ENCODE measurements around the gene AATK.

The AATK gene

DNA sequence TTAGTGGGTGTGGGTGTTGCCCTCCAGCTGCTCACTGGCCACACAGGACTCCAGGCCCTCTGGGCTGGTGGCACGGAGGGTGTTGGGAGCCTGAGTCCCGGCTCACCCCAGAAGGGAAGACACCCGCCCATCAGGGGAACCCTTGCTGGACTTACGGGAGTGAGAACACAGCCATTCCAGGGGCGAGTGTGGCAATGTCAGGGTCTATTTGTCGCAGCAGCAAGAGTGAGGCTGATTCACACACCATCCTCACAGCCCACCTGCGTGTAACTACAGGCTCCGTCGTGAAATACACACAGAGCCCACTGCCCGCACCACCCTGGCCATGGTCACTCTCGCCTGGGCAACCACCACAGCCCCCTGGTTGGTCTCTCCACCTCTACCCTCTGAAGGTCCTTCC, 17.8 kb upstream of the AATK start:
- DNase-seq (ENCODE audit: extremely low spot score, insufficient read length, low read depth): no peak
- FAIRE-seq: no peak

DNA sequence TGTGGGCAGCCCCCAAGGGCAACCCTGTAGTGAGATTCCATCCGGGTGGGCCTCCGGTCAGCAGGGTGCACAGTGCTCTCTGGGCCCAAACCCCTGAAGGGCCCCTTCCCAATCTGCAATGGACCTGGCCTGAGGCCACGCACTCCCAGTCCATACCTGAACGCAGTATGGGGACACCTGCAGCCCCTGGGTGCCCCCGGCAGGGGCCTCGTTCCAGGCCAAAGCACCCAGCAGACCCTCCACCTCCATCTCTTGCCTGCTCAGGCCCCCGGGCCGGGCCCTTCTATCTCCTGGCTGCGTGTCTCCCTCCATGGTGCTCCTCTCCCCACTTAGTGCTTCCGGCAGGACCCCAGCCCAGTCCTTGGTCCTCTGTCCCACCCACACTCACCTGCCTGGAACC, 17.3 kb upstream of the AATK start:
- DNase-seq (ENCODE audit: extremely low spot score, insufficient read length, low read depth): no peak
- no peak for FAIRE-seq

DNA sequence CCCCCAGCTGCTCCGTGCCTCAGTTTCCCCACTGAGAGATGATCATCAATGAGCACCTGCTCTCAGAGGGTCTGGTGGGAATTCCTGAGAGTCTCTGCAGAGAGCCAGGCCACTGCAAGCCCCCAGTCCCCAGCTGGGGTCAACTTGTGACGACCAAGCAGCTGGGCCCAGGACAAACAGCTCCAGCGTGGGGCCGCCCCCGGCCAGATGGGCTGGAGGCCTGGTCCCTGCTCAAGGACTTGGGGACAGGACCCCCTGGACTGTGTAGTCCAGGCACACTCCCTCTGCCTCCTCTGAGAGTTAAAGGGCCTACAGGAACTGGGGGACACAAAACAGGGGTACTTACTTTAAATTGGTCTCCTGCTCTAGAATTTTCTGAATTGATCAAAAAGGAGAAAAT, 16.6 kb upstream of the AATK start:
- no peak for FAIRE-seq
- DNase-seq (ENCODE audit: extremely low spot score, insufficient read length, low read depth): no peak

DNA sequence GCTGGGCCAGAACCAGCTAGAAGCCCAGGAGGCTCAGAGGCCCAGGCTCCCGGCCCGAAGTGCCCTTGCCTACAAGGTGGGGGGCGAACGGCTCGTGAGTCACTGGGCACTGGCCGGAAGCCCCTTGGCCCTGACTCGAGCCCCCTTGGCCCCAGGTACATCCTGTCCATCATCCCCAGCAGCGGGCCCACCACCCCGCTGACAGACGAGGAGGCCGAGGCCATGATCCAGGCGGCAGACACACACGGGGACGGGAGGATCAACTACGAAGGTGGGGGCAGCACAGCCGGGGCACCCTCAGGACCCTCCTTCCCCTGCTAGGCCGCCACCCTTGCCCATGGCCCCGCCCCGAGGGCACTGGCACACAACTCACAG, 15.8 kb upstream of the AATK start:
- DNase-seq (ENCODE audit: extremely low spot score, insufficient read length, low read depth): no peak
- no peak for FAIRE-seq

DNA sequence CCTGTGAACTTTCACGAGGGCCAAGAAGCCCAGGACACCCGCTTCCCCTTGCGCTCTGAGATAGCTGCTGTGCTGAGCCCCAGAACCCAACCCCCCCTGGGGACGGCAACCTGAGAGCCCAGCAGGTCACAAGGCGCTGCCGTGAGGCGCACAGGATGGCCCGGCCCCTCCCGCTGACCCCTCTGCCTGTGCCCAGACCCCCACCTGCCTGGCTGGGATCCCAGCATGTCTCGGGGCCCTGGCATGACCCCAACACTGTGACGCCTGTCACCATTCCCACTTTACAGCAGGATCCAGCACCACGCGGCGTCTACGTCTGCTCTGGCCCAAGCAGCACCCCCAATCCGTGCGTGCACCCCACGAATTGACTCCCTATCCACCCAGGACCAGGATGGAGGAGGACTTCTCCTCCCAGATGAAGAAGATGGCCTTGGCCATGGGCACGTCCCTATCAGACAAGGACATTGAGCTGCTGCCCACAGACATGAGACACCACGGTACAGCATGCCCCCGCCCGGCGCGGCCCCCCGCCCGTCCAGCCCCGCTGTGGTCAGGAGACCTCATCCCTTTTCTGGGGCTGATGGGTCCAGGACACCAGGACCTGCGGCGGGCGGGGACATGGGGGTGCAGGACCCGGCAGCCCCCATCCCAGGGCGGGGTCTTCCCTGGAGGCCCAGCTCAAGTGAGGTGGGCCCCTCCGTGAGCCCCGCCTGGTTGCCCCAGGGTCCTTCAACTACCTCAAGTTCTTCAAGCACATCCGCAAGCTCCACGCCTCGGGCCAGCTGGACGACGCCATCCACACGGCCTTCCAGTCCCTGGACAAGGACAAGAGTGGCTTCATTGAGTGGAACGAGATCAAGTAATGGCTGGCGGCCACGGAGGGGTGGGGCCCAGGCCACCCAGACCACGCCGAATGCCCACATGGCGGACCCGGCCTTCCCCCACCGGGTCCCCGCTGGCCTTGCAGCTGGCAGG, 15.1 kb upstream of the AATK start:
- DNase-seq (ENCODE audit: extremely low spot score, insufficient read length, low read depth) (no peak), FAIRE-seq (no peak)

DNA sequence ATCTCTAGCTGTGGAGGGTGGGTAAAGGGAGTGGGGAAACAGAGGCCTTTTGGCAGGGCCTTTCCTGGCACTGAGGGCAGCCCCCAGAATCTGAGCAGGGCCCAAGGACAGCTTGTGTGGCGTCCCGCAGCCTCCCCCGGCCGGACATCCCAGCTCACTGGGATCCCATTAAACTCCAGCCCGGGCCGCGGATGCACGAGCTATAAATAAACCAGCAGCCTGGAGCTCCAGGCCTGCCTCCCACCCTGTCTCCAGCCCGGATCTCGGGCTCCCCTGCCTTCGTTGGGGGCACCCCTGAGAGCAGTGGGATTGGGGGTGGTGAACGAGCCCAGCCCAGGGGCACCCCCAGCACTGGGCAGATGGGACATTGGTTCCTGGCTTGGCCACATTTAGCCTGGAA, 13.8 kb upstream of the AATK start:
- DNase-seq (ENCODE audit: extremely low spot score, insufficient read length, low read depth): no peak
- FAIRE-seq: no peak

DNA sequence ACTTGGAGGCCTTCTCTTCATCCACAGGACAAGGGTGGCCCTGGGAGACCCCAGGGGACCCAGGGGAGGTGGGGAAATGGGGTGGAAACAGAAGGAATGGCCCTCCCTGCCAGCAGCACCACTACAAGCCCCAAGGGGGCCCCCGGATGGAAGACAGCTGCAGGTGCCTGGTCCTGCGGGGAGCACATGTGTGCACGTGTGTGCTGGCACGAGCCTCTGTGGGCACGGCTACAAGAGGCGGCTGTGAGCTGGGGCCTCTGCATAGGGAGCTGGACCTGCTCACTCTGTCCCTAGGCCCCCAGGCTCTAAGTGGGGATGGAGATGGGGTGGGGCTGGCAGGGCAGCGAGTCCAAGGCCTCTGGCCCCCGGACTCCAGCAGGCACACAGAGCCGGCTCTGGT, 13.2 kb upstream of the AATK start:
- FAIRE-seq: no peak

DNA sequence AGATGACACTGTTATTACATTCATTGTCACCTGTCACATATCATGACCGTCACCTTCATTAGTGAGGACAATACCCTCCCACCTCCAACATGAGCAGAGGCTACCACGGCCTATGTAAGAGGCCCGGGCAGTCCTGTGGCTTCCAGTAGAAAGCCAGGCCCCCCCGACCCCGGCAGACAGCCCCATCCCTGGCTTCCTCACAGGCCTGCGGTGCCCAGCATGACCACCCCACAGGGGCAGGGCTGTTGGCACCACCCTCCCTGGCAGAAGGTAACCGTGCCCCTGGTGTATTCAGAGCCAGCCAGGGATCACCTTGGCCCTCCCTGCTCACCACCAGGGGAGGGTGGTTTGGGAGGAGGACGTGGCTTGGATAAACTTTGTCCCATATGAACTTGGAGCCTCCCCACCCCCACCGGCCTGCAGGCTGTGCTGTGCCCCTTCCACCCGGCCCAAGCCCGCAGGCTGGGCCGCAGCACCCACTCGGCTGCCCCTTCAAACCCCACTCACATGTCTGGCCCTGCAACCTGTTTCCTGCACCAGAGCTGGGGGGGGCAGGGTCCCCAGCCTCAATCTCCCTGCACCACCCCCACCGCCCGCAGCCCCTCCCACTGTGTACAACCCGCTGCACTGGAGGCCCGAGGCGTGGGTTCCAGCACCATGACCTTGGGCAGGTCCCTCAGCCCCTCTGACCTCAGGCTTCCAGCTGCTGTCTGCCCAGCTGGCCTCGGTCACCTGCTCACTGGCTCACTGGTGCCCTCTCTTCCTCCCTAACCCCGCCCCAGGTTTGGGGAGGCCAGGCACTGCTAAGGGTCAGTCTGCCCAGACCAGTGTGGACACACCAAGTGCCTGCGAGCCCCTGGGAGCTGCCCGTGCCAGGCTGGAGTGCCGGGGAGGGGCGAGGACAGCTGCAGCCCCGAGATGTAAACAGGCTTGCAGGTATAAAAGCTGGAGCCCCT, 12.4 kb upstream of the AATK start:
- DNase-seq (ENCODE audit: extremely low spot score, insufficient read length, low read depth) (no peak), FAIRE-seq (no peak)

More for the DNA sequence above, 13.2 kb upstream of the AATK start:
- no peak for DNase-seq (ENCODE audit: extremely low spot score, insufficient read length, low read depth)

DNA sequence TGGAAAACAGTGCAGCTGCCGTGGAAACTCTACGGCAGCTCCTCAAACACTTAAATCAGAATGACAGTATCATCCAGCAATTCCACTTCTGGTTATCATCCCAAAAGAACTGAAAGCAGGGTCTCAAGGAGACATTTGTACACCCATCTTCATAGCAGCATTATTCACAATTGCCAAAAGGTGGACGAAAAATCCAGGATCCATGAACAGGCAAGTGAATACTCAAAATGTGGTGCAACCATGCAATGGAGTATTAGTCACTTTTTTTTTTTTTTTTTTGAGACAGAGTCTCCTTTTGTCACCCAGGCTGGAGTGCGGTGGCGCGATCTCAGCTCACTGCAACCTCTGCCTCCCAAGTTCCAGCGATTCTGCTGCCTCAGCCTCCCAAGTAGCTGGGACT, 10.6 kb upstream of the AATK start:
- DNase-seq (ENCODE audit: extremely low spot score, insufficient read length, low read depth) (no peak), FAIRE-seq (no peak)

DNA sequence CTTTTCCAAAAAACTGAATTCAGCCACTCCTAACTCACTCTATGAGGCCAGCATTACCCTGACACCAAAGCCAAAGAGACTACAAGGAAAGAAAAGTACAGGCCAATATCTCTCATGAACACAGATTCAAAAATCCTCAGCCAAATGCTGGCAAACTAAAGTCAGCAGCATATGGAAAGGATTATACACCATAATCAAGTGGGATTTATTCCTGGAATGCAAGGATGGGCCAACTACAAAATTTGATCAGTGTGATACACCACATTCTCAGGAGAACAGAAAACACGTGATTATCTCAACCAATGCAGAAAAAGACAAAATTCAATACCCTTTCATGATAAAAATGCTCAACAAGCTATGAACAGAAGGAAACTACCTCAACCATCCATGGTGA, 7.7 kb upstream of the AATK start:
- FAIRE-seq (no peak), DNase-seq (ENCODE audit: extremely low spot score, insufficient read length, low read depth) (no peak)

DNA sequence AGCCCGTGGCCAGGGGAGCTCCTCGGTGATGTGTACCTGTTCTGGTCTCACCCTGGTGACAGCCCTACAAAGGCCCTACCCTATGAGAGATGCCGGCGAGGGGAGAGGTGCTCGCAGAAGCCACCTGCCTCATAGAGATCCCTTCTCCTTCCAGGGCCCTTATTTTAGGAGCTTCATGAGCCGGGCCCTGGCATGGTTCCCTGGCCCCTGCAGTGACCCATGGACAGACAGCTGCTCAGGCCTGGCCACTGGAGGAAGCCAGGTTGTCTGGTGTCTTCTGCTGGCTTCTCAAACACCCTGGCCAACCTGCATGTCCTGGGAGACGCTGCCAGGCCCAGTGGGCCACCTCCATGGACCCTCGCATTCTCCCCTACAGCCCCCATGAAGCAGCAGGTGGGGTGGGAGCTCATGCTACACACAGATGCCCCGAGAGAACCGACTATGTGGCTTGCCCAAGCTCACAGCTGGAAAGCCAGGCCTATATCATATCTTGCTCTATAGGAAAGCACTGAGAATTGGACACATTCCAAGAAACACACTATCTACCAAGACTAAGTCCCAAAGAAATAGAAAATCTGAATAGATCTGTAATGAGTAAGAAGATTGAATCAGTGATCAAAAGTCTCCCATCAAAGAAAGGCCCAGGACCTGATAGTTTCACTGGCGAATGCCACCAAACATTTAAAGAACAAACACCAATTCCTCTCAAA, 7.2 kb upstream of the AATK start:
- no peak for DNase-seq (ENCODE audit: extremely low spot score, insufficient read length, low read depth)
- FAIRE-seq: no peak

DNA sequence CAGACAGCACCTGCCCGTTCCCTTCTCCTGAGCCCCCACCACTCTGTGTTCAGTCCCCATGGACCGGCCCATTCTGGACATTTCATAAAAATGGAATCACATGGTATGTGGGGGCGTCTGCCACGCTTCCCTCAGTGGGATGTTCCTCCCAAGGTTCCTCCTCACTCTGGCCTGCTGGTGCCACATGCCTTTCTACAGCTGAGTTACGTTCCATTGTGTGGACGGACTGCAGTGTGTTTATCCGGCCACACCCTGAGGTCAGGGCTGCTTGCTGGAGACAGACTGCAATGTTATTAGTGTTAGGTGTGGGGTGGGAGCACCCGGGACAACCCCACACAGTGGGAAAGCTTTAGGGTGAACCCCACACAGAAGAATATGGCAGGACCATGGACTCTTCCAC, 5.9 kb upstream of the AATK start:
- FAIRE-seq: no peak

DNA sequence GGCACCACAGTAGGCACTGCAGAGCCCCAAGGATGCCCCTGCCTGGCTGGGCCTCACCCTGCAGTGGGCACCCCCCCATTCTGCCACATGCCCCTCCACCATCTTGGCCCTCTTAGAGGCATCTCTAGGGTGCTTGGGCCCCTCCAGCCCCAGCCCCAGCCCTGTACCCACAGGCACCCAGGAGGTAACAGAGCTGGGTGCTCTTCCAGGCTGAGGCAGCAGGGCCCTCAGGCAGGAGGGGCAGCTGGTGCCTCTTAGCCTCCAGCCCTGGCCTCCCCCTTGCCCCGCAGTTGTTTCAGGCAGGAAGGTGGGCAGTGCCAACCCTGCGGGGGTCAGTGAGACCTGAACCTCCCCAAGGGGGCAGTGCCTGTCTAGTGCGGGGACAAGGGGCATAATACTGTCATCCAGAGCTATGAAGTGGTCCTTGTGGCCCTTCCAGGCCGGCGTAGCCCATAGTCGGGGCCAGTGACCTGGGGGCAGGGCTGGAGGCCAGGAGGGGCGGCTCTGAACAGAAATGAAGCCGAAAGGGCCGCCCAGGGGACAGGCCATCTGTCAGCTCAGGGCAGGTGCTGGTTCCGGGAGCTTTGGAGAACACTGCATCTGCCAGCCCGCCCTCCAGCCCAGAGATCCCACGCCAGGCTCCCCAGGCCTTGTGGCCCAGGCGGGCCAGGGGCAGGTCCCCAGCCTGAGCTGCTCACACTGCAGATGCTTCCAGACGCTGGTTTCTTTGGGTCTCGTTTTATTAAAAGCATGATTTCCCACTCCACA, 4.9 kb upstream of the AATK start:
- FAIRE-seq: no peak
- DNase-seq (ENCODE audit: extremely low spot score, insufficient read length, low read depth): no peak

More for the DNA sequence above, 5.9 kb upstream of the AATK start:
- DNase-seq (ENCODE audit: extremely low spot score, insufficient read length, low read depth): no peak

DNA sequence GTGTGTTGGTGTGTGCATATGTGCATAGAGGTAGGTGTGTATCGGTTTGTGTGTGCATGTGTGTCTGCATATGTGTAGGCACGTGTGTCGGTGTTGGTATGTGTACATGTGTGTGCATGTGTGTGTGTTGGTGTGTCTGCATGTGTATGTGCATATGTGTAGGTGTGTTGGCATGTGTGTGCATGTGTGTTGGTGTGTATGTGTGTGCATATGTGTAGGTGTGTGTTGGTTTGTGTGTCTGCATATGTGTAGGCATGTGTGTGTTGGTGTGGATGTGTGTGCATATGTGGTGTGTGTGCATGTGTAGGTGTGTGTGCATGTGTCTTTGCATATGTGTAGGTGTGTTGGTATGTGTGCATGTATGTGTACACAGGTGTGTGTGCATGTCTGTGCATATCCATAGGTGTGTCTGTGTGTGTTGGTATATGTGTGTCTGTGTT, 3.9 kb upstream of the AATK start:
- FAIRE-seq: no peak

DNA sequence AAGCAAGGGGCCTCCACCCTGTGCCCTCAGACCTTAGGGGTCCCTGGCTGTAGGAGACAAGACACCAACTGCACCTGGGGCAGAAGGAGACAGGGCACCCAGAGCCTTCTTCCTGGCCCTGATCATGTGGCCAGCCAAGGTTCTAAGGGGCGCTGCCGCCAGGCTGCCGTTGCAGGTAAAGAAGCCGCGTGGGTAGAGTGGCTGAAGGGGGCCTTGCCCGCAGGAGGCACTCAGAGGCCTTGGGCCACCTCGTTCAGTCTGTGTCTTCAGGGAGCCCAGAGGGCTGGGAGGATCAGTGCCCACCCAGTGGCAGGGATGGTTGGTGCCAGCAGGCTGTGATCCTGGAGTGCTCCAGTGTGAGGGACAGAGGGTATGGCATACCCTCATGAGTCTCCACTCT, 1.6 kb upstream of the AATK start:
- FAIRE-seq: no peak

More for the DNA sequence above, 3.9 kb upstream of the AATK start:
- no peak for DNase-seq (ENCODE audit: extremely low spot score, insufficient read length, low read depth)

DNA sequence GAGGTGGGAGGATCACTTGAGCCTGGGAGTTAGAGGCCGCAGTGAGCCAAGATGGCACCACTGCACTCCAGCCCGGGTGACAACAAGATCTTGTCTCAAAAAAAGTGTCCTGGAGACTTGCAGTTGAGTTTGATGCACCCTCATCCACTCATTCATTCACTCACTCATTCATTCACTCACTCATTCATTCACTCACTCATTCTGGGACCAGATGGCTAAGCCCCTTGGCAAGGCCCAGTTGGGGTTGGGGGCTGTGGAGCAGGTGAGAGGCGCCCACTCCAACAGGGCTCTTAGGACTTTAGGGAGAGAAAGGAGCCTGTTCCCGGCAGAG, 1.1 kb upstream of the AATK start:
- DNase-seq (ENCODE audit: extremely low spot score, insufficient read length, low read depth): no peak
- no peak for FAIRE-seq

More for the DNA sequence above, 1.6 kb upstream of the AATK start:
- DNase-seq (ENCODE audit: extremely low spot score, insufficient read length, low read depth): no peak

DNA sequence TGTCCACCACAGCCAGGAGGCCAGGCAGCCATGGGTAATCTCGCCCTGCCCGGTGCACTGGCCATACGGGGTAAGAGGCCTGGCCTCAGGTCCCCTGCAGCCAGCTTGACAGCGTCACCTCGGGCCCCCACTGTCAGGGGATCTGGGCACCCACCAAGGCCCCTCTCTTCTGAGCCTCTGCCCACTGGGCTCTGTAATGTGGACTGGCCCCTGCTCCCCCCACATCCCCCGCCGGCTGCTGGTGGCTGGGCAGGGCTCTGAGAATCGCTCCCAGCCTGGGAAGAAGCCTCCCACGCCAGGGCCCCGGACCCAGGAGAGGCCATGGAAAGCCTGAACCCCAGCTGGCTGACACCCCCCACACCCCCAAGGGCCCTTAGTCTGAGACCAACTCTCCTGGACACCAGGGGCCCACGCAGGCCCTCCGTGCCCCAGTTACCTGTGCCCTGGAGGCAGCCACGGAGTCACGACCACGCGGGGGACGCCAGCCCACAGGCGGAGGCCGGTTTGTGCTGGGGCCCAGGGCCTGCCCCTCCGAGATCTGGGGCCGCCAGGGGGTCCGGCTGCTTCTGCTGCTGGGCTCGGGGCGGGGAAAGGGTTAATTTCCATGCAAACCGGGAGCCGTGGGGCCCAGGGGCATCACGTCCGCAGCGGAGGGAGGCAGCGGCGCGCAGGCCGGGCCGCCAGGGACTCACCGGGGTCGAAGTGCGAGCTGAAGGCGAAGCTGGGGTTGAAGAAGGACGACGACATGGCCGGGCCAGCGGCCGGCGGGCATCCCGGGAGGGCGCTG, 582 bp downstream of the AATK start, which contains the start of gene PVALEF:
Gene PVALEF (plus strand): TSS at position 262 of the 787 bp plus-strand sequence. CDS start 15,720 bp downstream, outside the sequence.
- DNase-seq (ENCODE audit: extremely low spot score, insufficient read length, low read depth) (no peak), FAIRE-seq (no peak)

DNA sequence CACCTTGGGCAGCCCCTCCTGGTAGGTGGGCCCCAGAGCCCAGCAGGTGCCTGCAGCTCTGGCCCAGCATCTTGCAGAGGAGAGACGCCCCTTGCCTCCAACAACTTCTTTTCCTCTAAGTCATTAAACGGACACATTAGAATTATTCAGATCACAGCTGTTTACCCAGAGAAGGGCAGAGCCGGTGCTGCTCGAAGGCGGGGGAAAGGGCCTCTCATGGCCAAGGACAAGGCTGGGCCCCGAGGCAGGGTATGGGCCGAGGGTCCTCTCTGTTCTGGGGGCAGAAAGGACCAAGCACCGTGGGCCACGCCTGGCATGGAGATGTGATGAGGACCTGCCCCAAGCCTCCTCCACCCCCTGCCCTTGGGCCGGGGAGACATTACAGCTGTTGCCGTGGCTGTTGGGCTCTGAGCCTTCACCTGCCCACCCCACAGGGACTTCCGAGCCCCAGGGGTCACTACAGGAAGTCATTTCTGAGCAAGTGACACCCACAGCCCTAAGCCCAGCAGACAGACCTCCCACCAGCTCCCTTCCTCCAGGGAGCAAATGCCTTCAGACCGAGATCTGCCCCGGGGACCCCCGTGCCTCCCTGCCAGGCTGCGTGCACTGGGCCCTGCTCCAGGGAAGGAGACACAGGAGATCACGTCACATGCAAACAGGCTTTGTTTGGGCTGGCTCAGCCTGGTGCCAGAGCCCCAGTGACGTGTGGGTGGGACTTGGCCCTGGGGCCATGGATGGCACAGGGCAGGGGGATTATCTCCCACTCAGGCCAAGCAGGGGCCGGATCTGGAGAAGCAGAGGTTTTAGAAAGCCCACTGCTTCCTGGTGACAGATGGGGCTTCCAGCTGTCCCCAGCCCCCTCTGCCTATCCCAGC, 1.4 kb downstream of the AATK start:
- DNase-seq (ENCODE audit: extremely low spot score, insufficient read length, low read depth) (no peak), FAIRE-seq (no peak)

Measured in GM18507 (cell line).